DMS153 treated with DMSO at 0.1 percent for 48 hours (cell line): Measurements from ENCODE around the gene TPK1.

Experiments used
- DNase-seq: peaks from one replicate; lab custom pipeline; 2025; ENCODE audit not compliant: unreplicated experiment; lab: John Stamatoyannopoulos, UW

The TPK1 gene

DNA sequence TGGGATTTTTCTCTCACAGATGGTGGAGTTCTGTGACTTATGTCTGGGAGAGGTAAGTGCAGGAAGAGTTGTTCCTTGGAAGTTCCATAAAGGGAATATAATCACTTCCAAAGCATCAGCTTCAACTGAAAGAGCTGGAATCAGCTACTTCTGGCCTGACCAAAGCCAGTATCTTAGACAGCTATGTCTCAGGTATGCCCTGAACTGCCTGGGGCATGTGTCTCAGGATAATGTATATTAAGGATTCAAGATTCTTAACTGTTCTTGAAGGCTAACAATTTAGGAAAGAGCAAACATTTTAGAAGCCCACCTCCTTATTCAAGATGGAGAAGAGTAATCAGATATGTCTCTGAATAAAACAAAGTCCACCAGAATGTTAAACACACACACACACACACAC is 420.0 kb downstream of the TPK1 start:
- no peak for DNase-seq

DNA sequence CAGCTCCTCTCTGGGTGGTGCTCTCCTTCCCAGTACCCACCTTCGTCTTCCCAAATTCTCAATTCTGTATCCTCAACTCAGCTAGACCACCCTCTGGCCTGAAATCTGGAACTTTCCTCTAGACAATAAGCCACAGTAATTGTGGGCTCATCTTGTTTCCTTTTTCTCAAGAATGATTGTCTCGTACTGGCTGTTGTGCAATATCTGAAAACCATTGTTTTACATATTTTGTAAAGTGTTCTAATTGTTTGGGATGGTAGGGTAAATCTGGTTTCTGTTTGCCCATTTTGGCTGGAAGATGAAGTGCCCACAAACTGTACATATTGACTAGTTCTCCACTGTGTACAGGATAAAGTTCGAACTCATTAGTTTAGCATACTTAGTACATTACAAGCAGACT is 421.0 kb downstream of the TPK1 start:
- DNase-seq: no peak

DNA sequence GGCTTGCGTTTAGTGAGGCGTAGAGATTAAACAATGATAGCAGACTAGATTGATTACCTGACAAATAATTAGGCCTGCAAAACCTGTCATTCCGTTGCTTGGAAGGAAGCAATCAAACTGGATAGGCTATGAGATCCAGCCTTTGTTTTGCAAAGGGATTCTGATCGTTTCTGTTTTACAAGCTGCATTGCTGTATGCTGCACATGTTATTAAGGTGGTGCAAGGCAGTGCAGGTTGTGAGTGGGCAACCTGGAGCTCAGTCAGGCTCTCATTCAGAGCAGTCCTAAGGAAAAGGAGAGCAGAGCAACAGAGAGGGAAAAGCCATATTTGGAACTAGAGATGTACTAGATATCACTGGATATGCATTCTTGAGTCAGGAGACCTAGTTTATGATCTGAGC is 425.4 kb downstream of the TPK1 start:
- no peak for DNase-seq

DNA sequence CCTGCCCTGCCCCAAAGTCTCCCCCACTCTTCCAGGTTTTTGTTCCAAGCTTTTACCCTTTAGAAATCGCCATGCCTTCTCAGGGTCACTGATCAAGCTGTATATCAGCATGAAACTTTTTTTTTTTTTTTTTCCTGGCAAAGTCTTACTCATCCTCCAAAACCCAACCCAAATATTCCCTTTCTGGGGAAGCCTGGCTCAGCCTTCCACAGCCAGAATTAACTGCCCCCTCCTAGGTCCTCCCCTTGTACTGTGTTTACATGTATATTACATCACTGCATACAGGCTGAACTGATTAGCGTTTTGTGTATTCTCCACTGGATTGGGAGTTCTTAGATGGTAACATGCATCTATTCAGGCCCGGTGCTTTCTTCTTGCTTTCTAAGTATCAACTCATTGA is 427.7 kb downstream of the TPK1 start:
- no peak for DNase-seq

DNA sequence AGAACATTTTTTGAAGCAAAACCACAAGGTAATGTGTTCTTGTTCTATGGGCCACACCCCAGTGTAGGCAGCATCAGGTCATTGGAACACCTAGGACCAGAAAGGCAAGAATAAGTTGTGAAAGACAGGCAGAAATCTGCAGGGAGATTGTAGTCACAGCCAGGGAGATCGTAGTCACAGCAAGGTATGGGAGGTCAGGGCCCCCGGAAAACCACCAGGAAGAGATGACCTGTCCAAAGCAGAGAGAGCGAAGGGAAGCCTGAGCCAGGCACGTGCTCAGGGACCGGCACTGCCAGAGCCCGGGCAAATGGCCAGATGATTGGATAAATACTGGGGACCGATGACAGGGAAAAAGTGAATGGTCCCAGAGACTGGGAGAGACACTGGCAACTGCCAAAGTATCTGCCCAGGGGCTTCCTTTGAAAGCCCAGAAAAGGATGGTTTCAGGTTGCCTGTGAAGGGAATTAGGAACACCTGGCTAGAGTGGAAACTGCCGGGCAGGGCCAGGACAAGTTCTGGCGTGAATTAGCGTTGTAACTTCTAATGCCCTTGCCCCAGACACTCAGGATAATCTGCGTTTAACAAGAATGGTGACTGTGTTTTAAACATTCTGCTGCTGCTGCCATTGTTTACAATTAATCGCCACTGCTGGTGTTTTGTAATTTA is 428.5 kb downstream of the TPK1 start:
- no peak for DNase-seq

DNA sequence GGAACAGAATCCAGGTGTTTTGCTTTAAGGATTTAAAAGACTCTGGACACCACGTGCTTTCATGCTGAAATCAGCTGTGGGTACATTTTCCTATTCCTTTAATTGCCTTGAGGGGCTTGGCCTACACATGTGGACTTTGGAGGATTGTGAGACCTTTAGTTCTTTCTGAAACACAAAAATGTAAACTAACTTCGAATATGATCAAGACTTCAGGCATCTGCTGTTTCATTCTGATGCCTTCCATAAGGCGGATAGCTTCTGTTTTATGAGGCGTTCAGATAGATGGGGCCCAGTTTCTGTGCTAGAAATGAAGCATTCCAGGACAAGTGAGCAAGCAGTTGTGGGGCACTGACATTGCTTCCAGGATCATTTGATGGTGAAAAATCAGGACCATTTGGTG is 430.9 kb downstream of the TPK1 start:
- no peak for DNase-seq

DNA sequence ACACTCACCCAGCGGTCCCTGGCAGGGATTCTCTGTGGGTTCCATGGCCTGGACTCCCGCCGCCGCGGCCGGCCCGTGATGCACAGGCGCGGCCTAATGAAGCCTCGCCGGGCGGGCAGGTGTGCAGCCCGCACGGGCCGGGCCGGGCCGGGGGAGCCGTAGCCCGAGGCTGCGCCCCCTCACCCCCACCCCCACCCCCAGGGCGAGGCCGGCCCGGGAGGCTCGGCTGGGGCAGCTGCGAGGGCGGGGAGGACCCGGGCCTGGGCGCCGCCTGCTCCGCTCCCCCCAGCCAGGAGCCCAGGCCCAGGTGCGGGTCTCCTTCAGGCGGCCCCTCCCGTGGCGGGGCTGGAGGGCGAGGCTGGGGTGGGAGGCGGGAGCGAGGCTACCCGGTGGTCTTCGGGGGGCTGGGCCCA is 432.2 kb downstream of the TPK1 start, which contains the start of gene NOBOX:
TSS of gene NOBOX (minus strand) at position 45 of the 413 bp plus-strand sequence.
- no peak for DNase-seq

DNA sequence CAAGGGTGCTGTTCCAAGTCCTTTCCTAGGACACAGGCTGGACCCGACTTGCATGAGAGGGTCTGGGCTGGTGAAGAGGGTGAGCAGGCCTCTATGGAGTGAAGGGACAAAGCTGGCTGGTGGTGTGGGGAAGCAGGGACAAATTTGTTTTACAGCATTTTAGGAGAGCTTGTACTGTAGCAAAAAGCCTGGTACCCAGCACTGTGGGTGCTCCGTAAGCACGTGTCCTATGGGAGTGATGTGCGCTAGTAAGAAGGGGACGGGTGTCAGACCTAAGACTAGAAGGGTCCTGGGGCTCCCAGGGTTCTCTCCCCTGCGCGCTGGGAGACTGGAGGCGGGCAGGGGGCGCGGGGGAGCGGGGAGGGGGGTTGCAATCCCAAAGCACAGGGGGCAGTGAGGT is 432.8 kb downstream of the TPK1 start:
- no peak for DNase-seq
